ENCODE measurements around the gene WSB1. TPM values are rescaled to one million over a fixed set of nuclear protein-coding genes. Genes with fewer than 3 reads are reported as not detected.
"Not testable (repeated sequence)": the region's sequence is repeated elsewhere in the genome, so short reads cannot be mapped to it uniquely, and the experiment has no call there.

Gene WSB1
- total and polyA plus RNA-seq, 8 donors = 15.7 to 531 (median 113) TPM

- 32 to 60% (median 45%) methylated on average over 7 of the region's 7 CpGs for WGBS, 5 donors
- Histone ChIP-seq H3K9me3 (no peaks in the 10 kb centered on the region), H3K36me3 (no peaks in the 10 kb centered on the region), H3K27ac (no peak overlapping the region), H3K4me1 (peaks cover 4 to 9% (median 6%) of the 10 kb centered on the region in 4 donors), H3K27me3 (no peaks in the 10 kb centered on the region), H3K4me3 (no peak overlapping the region)
- intact Hi-C loops (cut with DNase I; ENCODE audit: low total_unique reads) = no loop called here
- TF ChIP-seq, protein P1, sequence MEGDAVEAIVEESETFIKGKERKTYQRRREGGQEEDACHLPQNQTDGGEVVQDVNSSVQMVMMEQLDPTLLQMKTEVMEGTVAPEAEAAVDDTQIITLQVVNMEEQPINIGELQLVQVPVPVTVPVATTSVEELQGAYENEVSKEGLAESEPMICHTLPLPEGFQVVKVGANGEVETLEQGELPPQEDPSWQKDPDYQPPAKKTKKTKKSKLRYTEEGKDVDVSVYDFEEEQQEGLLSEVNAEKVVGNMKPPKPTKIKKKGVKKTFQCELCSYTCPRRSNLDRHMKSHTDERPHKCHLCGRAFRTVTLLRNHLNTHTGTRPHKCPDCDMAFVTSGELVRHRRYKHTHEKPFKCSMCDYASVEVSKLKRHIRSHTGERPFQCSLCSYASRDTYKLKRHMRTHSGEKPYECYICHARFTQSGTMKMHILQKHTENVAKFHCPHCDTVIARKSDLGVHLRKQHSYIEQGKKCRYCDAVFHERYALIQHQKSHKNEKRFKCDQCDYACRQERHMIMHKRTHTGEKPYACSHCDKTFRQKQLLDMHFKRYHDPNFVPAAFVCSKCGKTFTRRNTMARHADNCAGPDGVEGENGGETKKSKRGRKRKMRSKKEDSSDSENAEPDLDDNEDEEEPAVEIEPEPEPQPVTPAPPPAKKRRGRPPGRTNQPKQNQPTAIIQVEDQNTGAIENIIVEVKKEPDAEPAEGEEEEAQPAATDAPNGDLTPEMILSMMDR (IDR thresholded peaks at IDR 0.05) = no peak
- TF ChIP-seq POLR2A (IDR thresholded peaks at IDR 0.05) (no peak), POLR2AphosphoS5 (IDR thresholded peaks at IDR 0.05) (no peak), EP300 (IDR thresholded peaks at IDR 0.05) (no peak)
- DNase-seq = peak in 1 of 2 donors; percentile 72
Measured at GRCh38 chr17:27269974-27270373, 23.9 kb upstream of the WSB1 start.

GRCh38 chr17:27276653-27277156, 17.2 kb upstream of the WSB1 start:
- intact Hi-C loops (cut with DNase I; ENCODE audit: low total_unique reads) = no loop called here
- Histone ChIP-seq H3K4me1 (no peaks in the 10 kb centered on the region), H3K27me3 (no peaks in the 10 kb centered on the region), H3K4me3 (no peak overlapping the region), H3K27ac (no peak overlapping the region), H3K36me3 (no peaks in the 10 kb centered on the region), H3K9me3 (no peaks in the 10 kb centered on the region)
- DNase-seq = peak in 1 of 2 donors; percentile 80
- TF ChIP-seq, protein P1 (IDR thresholded peaks at IDR 0.05) = no peak
- TF ChIP-seq POLR2AphosphoS5 (IDR thresholded peaks at IDR 0.05) (no peak), EP300 (IDR thresholded peaks at IDR 0.05) (no peak), POLR2A (IDR thresholded peaks at IDR 0.05) (no peak)
- WGBS, 5 donors = 53 to 70% (median 62%) methylated on average over 14 of the region's 14 CpGs

GRCh38 chr17:27279132-27279531, 14.8 kb upstream of the WSB1 start:
- 91 to 98% (median 94%) methylated on average over 3 of the region's 3 CpGs for WGBS, 5 donors
- not testable (repeated sequence) for DNase-seq

GRCh38 chr17:27280527-27280926, 13.4 kb upstream of the WSB1 start:
- TF ChIP-seq, protein P1 (IDR thresholded peaks at IDR 0.05) = no peak
- TF ChIP-seq POLR2A (IDR thresholded peaks at IDR 0.05) (no peak), EP300 (IDR thresholded peaks at IDR 0.05) (no peak), POLR2AphosphoS5 (IDR thresholded peaks at IDR 0.05) (no peak)
- intact Hi-C loops (cut with DNase I; ENCODE audit: low total_unique reads) = no loop called here
- H3K4me1 ChIP-seq = peaks cover 0 to 19% (median 7%) of the 10 kb centered on the region in 4 donors
- no peak for DNase-seq
- no peak overlapping the region for H3K27ac ChIP-seq
- no peaks in the 10 kb centered on the region for H3K27me3 ChIP-seq
- no peak overlapping the region for H3K4me3 ChIP-seq
- 93 to 96% (median 95%) methylated on average over 8 to 10 of the region's 10 CpGs for WGBS, 5 donors
- no peaks in the 10 kb centered on the region for H3K36me3 ChIP-seq
- no peaks in the 10 kb centered on the region for H3K9me3 ChIP-seq

More at GRCh38 chr17:27279132-27279531, 14.8 kb upstream of the WSB1 start:
- H3K36me3 ChIP-seq; H3K4me1 ChIP-seq; H3K27me3 ChIP-seq; H3K27ac ChIP-seq; H3K4me3 ChIP-seq; H3K9me3 ChIP-seq; intact Hi-C loops (cut with DNase I; ENCODE audit: low total_unique reads): not testable (repeated sequence)

DNA sequence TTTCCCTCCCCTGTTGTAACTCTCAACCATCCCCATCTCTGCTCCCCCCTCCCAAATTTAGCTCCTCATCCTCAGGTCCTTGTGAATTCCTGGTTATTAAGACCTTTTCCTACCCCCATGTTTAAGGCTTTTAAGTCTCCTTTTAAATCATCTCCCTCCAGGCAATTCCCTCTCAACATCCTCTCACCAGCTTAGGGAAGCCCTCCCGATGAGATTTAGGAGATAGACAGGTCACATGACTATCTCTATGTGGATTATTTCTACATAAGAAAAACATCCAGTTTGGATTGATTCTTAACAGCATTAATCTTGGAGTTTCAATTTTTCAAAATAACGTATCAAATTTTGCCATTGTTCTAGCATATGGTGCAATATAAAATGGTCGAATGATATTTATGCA, 12.5 kb upstream of the WSB1 start:
- TF ChIP-seq POLR2AphosphoS5 (IDR thresholded peaks at IDR 0.05) = no peak
- no peak for TF ChIP-seq POLR2A (IDR thresholded peaks at IDR 0.05)
- TF ChIP-seq EP300 (IDR thresholded peaks at IDR 0.05) = no peak
- TF ChIP-seq, protein P1 (IDR thresholded peaks at IDR 0.05) = no peak
- 74 to 83% (median 79%) methylated on average over 3 of the region's 3 CpGs for WGBS, 5 donors
- no peaks in the 10 kb centered on the region for H3K27me3 ChIP-seq
- no peaks in the 10 kb centered on the region for H3K36me3 ChIP-seq
- intact Hi-C loops (cut with DNase I; ENCODE audit: low total_unique reads) = no loop called here
- no peak for DNase-seq
- no peaks in the 10 kb centered on the region for H3K9me3 ChIP-seq
- H3K4me3 ChIP-seq = no peak overlapping the region
- H3K4me1 ChIP-seq = peaks cover 0 to 19% (median 7%) of the 10 kb centered on the region in 4 donors
- peak overlapping the region in 2 of 5 donors; percentile 49 to 69 for H3K27ac ChIP-seq

Measured in stomach (tissue), 9 donors.